Fibroblast of gingiva (primary cell): Measurements from ENCODE around the gene GFOD1.
"Not testable (repeated sequence)": the region's sequence is repeated elsewhere in the genome, so short reads cannot be mapped to it uniquely, and the experiment has no call there.

Source experiments
- DNase-seq: peaks from one replicate; pipeline ENCODE4 v3.0.0-alpha.2; 2011; ENCODE audit warnings: low read depth

The GFOD1 gene

DNA sequence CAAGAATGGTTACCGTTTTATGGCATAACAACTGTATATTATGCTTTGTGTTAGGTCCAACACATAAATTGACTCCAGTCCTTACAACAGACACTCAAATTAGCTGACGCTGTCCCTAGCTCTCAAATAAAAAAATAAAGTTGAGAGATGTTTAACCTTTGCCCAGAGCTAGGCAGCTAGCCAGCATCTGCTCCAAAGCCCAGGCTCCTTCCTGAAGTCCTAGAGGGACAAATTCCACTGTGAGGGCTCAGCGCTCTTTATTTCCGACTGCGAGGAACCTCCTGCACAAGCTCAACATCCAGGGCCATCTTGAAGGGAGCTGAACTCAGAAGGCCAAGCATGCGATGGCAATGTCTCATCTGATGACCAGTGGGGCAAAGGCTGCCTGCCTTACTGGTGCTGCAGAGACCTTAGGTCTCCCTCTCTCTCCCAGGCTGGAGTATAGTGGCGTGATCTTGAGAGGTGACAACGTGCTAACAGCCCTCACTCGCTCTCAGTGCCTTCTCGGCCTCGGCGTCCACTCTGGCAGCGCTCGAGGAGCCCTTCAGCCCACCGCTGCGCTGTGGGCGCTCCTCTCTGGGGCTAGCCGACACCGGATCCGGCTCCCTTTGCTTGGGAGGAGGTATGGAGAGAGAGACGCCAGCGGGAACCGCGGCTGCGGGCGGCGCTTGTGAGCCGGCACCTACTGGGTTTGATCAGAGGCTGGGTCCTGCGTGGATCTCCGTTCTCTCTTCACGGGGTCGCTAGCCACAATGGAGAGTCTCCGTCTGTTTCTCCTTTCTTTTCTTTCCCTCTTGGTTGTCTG, 24.7 kb upstream of the GFOD1 start:
- DNase-seq: no peak

DNA sequence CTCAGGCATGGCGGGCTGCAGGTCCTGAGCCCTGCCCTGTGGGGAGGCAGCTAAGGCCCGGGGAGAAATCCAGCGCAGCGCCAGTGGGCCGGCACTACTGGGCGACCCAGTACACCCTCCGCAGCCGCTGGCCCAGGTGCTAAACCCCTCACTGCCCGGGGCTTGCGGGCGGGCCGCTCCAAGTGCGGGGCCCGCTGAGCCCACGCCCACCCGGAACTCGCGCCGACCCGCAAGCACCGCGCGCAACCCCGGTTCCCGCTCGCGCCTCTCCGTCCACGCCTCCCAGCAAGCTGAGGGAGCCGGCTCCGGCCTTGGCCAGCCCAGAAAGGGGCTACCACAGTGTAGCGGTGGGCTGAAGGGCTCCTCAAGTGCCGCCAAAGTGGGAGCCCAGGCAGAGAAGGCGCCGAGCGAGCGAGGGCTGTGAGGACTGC, 23.8 kb upstream of the GFOD1 start:
- DNase-seq: not testable (repeated sequence)

DNA sequence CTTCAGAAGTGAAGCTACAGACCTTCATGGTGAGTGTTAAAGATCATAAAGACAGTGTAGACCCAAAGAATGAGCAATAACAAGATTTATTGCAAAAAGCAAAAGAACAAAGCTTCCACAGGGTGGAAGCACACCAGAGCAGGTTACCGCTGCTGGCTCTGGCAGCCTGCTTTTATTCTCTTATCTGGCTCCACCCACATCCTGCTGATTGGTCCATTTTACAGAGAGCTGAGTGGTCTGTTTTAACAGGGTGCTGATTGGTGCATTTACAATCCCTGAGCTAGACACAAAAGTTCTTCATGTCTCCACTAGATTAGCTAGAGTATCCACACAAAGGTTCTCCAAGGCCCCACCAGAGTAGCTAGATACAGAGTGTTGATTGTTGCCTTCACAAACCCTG, 23.0 kb upstream of the GFOD1 start:
- not testable (repeated sequence) for DNase-seq

DNA sequence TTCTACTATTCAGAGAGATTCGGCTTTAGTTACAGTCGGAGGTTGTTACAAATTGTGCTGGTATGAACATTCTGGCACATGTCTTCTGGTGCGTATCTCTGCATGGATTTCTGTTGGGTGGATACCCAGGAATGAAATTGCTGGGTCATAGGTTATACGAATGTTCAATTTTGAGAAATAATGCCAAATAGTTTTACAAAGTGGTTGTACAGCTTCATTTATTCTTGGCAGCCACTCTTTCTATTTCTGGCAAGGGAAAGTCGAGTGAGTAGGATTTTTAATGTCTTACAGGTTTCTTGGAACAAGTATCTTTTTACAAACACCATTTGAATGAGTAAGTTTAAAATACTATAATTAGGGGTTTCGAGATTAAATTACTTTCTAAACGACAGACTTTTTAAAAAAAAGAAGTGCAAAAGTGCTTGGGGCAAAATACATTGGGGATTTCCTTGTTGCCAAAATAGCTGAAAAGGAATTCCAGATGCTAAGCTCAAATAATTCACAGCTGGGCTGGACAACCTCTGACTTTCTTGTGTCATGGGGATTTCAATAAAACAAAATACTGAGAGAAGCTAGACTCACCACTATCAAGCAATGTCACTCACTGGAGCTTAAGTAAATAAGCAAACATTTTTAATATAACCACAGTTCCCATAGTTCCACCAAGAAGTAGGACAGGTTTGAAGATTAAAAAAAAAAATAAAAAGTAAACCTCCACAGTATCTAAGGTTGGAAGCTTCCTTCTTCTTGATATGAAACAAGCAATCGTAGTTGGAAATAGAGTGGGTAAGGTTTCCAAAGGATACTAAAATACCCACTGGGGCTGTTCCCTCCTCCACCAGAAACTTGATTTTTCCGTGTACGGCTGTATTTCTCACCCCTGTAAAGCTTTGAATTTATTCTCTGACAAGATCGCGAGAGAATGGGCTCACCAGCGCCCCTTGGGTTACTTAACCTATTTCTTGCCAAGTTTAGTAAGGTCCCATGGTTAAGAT, 21.6 kb upstream of the GFOD1 start:
- peak; percentile 99 for DNase-seq

DNA sequence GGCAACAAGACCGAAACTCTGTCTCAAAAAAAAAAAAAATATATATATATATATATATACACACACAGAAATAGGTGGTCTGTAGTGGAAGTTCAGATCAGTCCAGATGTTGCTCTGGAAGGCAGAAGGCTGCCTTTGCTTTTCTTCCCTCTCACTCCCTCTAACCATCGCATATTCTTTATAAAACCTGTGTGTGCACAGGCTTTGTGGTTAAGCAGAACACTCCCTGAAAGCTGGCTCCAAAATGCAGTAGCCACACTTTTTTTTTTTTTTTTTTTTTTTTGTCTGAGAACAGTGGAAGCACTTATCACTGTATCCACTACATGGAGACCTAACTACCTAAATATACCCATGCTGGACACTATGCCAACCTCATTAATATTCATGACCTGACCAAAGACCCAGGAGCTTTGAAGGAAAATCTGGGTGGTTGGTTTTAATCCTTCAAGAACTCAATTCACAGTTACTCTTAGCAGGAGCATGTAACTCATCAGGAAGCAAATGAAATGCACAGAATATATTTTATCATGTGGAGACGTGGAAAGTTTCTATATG, 20.0 kb upstream of the GFOD1 start:
- DNase-seq: no peak

DNA sequence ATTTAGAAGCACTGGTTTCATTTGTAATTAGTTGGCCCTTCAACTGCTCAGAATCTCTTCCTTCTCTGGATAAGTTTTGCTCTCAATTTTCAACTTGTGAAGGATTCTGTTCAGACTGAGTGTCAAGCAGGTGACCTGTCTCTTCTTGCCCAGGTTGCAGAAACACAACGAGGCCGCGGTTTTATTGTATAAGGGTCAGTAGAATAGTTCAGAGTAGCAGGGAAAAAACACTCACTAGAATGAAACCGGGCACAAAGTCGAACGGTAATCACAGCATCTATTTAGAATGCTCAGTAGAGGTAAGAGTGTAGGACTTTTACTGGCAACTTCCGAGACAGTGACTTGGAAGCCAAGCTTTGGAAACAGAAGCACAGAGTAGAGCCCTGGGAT, 17.9 kb upstream of the GFOD1 start:
- DNase-seq: no peak

DNA sequence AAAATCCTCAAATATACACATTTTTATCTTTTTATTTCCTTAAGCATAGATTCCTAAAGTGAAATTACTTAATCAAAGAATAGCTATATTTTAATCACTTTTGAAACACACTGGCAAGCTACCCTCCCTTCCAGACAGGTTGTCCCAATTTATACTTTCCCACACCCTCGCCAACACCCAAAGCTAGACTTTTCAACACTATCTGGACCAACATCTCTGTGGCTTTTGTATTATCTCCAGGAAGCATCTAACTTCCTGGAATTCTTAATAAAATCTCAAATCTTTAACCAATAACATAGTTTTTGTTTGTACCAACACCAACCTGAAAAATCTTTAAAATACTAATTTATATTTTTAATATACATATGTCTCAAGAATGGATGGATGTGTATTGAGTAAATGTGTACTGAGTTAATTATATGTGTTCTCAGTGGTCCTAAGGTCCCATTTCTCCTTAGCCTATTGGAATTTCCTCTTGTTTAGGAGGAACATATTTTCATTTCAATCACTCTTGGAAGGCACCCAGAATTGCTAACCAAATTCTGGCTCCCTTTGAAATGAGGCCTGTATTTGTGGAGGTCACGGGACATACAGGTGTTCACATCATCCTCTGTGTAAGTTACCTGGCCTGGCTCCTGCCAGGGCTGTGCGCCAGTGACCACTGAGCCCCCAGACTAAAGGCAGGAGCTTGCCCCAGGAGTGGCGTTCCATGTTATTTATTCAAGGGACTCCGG, 17.4 kb upstream of the GFOD1 start:
- no peak for DNase-seq

DNA sequence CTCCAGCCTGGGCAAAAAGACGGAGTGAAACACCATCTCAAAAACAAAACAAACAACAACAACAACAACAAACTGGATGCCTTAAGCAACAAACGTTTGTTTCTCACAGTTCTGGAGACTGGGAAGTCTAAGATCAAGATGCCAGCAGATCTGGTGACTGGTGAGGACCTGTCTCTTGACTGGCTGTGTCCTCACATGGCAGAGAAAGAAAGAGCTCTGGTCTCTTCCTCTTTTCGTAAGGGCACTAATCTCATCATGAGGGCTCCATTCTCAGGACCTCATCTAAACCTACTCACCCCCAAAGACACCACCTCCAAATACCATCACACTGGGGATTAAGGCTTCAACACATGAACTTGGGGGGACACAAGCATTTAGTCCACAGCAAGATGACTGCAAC, 13.5 kb upstream of the GFOD1 start:
- DNase-seq: no peak

DNA sequence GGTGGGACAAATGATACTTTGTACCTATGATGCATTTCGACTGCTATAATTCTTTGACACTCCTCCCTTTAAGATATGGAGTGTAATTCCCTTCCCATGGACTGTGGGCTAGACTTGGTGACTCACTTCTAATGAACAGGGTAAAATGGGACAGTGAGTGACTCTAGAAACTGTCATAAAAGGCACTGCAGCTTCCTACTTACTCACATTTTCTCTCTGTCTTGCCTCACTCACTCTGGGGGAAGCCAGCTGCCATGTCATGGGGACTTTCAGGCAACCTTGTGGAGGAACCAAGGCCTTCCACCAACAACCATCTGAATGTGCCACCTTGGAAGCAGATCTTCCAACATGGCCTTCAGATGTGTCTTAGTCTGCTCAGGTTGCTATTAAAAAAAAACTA, 12.9 kb upstream of the GFOD1 start:
- no peak for DNase-seq

DNA sequence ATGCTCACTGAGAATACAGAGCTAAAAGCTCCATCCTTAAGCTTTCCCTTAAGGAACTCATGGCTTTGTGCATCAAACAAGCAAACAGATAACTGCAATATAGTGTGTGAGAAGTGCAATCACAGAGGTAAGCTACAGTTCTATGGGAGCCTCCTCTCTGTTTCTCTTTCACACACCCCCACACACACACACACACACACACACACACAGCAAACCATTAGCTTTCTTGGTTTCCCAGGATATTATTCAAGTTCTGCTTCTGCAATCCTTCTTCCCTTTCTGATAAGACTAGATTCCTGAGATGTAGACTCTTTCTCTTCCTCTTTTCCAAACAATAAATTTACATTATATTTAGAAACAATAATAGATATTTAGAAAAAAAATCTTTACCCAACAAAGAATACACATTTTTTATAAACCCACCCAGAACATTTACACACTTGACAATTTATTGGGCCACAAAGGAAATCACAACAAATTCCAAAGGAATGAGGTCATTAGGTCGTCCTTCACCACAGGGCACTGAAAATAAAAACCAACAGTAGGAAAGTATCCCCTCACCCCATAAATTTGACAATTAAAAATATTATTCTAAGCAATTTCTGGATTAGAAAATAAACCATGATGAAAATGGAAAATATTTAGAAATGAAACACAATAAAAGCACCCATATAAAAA, 9.3 kb upstream of the GFOD1 start:
- DNase-seq: no peak

DNA sequence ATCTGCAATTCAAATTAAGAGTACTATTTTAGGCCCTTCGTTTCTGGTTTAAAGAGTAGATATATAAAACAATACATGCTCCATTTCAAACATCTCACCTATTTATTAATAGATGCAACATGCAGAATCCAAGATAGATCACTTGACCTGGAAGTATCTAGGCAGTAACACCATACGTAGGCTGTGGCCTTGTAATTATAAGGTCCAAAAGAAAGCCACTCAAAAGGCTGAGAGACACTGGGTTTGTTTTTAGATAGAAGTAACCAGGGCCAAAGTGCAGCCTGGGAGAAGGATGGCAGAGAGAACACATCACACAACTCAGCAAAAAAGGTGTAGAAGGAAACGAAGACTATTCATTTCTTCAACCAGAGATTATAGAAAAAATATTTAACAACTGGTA, 8.4 kb upstream of the GFOD1 start:
- DNase-seq: no peak

DNA sequence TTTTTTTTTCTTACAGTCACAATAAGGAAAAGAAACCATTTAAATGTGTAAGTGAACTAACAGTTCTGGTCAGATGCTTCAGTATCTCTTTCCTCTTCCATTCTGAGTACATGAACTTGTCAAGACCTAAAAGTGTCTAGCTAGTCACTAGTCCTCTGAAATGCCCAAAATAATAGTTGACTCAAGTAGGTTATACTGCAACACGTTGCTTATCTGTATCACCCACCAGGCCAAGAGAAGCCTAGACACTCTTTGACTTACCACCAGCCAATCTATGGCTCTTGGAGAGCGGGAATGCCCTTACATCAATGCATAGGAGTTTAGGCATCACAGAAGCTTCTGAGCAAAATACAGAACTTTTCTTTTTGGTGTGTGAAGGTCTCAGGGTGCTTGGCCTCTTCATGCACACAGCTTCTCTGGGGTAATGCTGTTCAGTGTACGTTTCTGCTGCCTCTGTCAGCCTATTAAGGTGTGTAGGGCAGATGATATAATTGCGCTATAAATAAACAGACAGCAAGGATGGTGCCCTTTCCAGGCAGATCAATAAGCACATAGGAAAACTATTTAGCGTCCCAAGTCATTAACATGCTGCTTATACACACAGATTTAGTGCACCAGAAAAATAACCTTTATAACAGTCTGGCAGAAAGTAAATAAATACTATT, 7.8 kb upstream of the GFOD1 start:
- DNase-seq: no peak

DNA sequence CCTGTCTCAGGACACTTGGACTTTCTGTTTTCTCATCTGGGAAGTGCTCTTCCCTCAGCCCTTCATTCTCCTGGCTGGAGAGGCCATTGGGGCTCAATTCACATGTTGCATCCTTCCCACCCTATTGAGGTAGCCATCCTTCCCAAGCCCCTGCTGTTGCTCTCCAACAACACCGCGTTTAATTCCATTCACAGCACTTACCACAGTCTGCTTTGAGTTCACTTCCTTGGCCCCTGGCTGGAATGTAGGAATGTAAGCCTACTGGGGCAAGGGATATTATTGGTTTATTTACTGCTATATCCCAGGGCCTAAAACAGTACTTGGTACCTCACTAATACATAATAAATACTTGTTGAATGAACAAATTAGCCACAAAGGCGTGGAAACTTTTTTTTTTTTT, 6.7 kb upstream of the GFOD1 start:
- DNase-seq: no peak

DNA sequence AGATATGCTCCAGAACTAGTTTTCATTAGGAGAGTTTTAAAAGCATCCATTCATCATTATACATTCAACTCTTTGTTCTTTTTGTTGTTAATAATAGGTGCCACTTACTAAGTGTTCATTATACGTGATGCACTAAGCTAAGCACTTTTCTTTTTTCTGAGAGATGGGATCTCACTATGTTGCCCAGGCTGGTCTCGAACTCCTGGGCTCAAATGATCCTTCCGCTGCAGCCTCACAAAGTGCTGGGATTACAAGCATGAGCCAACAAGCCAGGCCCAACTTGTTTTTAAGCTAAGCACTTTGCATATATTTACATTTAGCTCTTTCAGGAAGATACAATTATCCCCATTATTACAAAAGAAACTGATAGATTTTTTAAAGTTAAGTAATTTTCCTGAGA, 5.7 kb upstream of the GFOD1 start:
- DNase-seq: no peak

DNA sequence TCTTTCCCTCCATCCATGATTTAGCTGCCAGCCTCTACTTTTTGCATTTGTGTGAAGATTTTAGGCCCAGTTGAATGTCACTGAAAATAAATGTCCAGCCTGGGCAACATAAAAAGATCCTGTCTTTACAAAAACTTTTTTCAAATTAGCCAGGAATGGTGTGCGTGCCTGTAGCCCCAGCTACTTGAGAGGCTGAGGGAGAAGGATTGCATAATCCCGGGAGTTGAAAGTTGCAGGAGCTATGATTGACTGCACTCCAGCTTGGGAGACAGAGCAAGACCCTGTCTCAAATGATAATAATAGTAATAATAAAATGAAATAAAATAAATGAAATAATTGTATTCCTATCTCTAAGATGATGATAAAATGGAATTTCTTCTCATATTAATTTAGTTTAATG, 5.0 kb upstream of the GFOD1 start:
- no peak for DNase-seq

DNA sequence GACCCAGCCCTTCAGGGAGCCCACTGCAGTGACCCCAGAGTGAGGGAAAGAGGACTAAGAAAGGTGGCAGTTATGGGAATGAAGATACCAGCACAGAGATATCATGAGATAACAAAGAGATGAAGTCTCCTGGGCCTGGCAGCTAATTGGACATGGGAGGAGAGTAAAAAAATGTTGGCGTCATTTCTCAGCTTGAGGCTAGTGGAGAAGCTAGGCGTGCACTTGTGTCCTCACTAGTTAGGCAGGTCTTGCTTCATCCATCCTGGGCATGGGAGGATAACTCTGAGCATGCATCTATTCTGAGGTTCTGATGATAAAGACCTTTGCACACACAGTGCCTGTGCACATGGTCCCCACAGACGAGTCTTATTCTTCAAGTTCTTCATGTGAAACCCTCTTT, 4.1 kb upstream of the GFOD1 start:
- no peak for DNase-seq

DNA sequence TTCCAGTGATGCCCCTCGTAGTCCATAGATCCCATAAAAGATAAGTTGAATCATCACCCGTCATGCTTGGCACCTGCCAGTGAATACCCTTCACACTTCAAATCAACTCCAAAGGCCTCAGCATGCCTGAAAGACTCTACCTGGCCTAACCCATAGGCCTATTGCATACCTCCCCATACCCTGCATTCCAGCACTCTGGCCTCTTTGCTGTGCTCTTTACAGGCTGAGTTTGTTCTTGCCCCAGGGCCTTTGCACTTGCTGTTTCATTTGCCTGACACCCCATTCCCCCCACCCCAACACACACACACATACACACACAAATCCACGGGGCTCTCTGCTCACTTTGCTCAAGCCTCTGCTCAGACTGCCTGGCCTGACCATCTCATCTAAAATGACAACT, 3.0 kb upstream of the GFOD1 start:
- DNase-seq: no peak

DNA sequence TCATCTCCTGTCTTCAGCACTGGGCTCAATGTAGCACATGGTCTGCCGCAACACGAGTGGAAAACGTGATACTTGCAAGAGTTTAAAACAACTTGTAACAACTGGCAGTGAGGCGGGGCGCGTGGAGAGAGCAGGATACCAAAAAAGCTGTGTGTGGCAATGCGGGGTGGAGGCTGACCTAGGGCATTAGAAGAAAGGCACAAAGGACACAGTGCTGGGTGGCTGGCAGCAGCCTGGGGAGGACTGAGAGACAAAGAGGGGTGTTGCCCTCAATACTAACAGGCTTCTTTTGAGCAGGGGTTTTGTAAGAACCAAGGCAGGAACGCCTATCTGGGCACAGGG, 1.5 kb upstream of the GFOD1 start:
- DNase-seq: no peak

DNA sequence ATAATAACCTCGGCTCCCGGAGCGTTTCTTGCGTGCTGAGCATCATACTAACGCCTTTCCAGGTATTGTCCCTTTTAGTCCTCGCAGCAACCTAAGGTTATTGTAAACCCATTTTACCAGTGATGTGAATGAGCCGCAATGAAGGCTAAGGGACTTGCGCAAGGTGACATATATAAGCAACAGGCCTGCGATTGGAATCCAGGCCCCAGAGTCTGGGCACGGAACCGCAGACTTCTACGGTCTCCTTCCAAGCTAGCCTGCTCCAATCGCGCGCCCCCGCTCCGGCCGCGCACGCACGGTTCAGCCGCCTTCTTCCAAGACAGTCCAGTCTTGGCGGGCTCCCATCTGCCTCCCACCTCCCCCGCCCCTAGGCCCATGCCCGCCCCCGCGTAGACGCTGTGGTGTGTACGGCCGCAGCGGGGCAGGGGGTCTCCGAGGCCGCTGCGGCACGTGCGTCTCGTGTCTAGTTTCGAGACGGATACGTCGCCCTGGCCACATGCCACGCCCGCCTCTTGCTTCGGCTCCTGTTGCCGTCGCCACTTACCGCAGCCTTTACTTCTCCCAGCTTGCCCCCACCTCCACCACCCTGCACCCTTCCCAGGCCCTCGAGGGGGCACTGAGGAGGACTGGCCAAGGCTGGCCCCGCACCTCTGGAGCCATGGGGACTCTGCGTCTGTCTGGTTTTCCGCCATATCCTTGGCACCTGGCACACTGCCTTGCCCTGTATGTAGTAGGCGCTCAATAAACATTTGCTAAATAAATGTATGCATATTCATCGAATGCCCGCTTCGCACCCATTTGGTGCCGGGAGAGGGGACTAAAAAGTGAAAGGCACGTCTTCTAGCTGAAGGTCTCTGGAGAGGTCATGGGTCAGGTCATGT, 855 bp upstream of the GFOD1 start:
- DNase-seq: peak; percentile 47

DNA sequence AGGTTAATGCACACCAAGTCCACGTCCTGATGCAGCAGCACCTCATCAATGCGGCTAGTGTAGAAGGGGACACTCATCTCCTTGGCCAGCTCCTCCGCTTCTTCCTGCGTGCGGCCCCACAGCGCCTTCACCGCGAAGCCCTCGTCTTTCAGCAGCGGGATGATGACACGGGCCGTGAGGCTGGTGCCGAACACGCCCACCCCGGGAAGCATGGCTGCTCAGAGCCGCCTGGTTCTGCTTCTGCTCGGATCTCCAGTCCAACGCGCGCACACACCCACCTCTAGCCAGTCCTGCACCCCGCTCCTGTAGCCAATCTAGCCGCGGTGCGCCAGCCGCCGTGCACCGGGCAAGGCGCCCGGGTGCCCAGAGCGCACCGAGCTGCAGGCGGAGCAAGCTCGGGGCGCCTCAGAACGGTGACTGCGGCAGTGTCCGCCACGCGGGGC, 700 bp downstream of the GFOD1 start:
- peak; percentile 63 for DNase-seq
